PC-3 (cell line): ENCODE measurements around the gene SEC14L1.

Source experiments
- CTCF ChIP-seq: fragments of 300-600 bp; sonication (generic); conservative IDR thresholded peaks from 2 replicates; pipeline ENCODE4 v1.5.1; 2017; ENCODE audit warnings: antibody characterized with exemption, low read depth, mild to moderate bottlenecking, low read length
- EZH2 ChIP-seq: fragments of 300-600 bp; sonication (generic); IDR thresholded peaks from one replicate; pipeline ENCODE4 v1.6.1; 2017; ENCODE audit warnings: antibody characterized with exemption, mild to moderate bottlenecking, low read length; ENCODE audit not compliant: unreplicated experiment
- EZH2phosphoT487 ChIP-seq: fragments of 300-600 bp; sonication (generic); IDR thresholded peaks from 2 replicates; pipeline ENCODE4 v1.6.1; 2018; ENCODE audit warnings: mild to moderate bottlenecking, antibody characterized with exemption, low read length, borderline replicate concordance

- TF ChIP-seq CTCF (no peak), EZH2phosphoT487 (no peak), EZH2 (no peak)
Measured at GRCh38 chr17:77212833-77213777, 72.3 kb downstream of the SEC14L1 start.
